HL-60 (cell line): ENCODE measurements around the gene NBL1.

Experiments used
- DNase-seq, 2 experiments: peaks; one replicate each; pipeline ENCODE4 v3.0.0-alpha.2; 2010 to 2020; ENCODE audit warnings: low read depth in 1 of 2, low spot score in 1 of 2
- H3K27ac ChIP-seq: fragments of 250-450 bp; sonication (Bioruptor Pico); replicated peaks from 2 replicates; pipeline ENCODE4 v1.5.1; 2020; ENCODE audit warnings: mild to moderate bottlenecking, moderate library complexity
- H3K27me3 ChIP-seq: fragments of 250-450 bp; sonication (Bioruptor Pico); 2 replicates; pipeline ENCODE4 v1.5.1; 2021; ENCODE audit warnings: mild to moderate bottlenecking, moderate library complexity; ENCODE audit not compliant: insufficient read depth, poor library complexity, severe bottlenecking
- H3K4me3 ChIP-seq: replicated peaks from 2 replicates; pipeline ENCODE4 v1.5.1; 2011; ENCODE audit warnings: mild to moderate bottlenecking, control low read depth, low read length; ENCODE audit not compliant: insufficient read depth
- CTCF ChIP-seq: IDR thresholded peaks from one replicate; pipeline ENCODE4 v1.5.1; 2011; ENCODE audit warnings: low read length, control low read depth, inconsistent platforms; ENCODE audit not compliant: insufficient read depth
- GABPA ChIP-seq: IDR thresholded peaks from 2 replicates; pipeline ENCODE4 v1.6.1; 2012; ENCODE audit warnings: low read depth
- POLR2AphosphoS5 ChIP-seq: IDR thresholded peaks from 2 replicates; pipeline ENCODE4 v1.6.1; 2012; ENCODE audit warnings: low read depth
- REST ChIP-seq: IDR thresholded peaks from 2 replicates; pipeline ENCODE4 v1.6.1; 2012; ENCODE audit warnings: low read depth; ENCODE audit not compliant: insufficient replicate concordance
- SPI1 ChIP-seq: IDR thresholded peaks from 2 replicates; pipeline ENCODE4 v1.6.1; 2012; ENCODE audit warnings: low read depth, mild to moderate bottlenecking, borderline replicate concordance

Gene NBL1

DNA sequence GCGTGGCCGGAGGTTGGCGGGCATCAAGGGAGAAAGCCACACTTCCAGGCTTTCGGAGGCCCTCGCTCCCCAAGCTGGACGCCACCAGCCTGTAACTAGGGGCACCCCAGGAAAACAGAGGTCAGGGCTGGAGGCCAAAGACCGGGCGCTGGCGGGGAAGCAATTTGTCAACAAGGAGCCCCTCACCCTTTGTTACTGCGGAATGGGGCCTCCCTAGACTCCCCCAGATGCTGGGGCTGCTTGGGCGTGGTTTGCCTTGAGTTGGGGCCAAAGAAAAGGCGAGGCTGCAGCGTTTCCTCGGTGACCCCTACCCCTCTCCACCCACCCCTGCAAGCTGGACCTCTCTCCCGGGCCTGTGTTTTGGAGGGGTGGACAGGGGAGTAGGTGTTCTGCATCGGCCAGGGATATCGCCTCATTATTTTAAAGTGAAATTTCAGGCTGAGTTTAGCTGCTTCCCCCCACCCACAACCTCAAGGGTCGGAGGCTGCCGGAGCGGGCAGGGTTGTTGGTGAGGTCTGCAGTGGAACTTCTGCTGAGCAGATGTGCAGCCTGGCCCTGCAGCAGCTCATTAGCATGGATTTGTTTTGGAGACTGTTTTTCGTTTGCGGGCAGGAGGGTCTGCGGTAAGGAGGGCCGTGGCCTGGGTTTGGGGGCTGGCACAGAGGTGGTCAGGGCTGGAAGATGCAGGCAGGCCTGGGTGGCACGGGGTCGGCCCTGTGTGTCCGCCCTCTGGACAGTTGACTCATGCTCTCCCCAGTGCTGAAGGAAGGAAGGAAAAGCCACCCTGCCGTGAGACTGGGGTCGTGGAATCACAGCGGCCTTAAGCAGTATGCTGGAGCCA lies 1.5 kb downstream of the NBL1 start:
- TF ChIP-seq GABPA (no peak), CTCF (no peak), POLR2AphosphoS5 (no peak), REST (no peak), SPI1 (no peak)
- DNase-seq = no peak
- Histone ChIP-seq H3K4me3 (no peak overlapping the region), H3K27me3 (peaks cover 22% of the 10 kb centered on the region), H3K27ac (no peak overlapping the region)

- Histone ChIP-seq H3K4me3 (no peak overlapping the region), H3K27me3 (peaks cover 22% of the 10 kb centered on the region), H3K27ac (no peak overlapping the region)
- no peak for TF ChIP-seq SPI1
- TF ChIP-seq CTCF = no peak
- no peak for TF ChIP-seq REST
- TF ChIP-seq POLR2AphosphoS5 = no peak
- TF ChIP-seq GABPA = no peak
- DNase-seq = peak in 1 of 2 experiments; percentile 46
Observed at GRCh38 chr1:19646377-19647319, 2.5 kb downstream of the NBL1 start.

DNA sequence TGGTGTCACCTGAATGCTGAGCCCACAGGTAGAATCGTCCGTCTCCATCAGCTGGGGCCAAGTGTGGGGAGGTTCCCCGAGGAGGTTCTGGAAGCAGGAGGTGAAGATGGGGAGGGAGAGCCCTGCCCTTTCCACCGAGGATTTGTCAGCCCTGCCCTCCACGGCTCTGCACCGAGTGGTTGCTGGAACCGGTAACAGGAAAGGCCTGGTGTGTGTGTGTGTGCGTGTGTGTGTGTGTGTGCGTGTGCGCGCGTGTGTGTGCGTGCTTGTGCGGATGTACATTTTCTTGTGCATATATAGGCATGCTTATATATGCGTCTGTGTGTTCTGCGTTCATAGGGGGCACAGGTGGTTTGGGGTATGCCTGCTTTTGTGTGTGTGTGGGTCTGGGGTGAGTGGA lies 3.5 kb downstream of the NBL1 start:
- Histone ChIP-seq H3K4me3 (no peak overlapping the region), H3K27me3 (peaks cover 22% of the 10 kb centered on the region), H3K27ac (no peak overlapping the region)
- TF ChIP-seq REST (no peak), GABPA (no peak), POLR2AphosphoS5 (no peak), SPI1 (no peak), CTCF (no peak)
- no peak for DNase-seq
